Ishikawa (cell line): ENCODE measurements around the gene GYPC.

Source experiments
- CEBPB ChIP-seq: IDR thresholded peaks from 2 replicates; pipeline ENCODE4 v1.6.1; 2012
- CREB1 ChIP-seq: IDR thresholded peaks from 2 replicates; pipeline ENCODE4 v1.6.1; 2012; ENCODE audit warnings: low read depth
- EGR1 ChIP-seq: IDR thresholded peaks from 2 replicates; pipeline ENCODE4 v1.6.1; 2012
- EP300 ChIP-seq: IDR thresholded peaks from 2 replicates; pipeline ENCODE4 v1.6.1; 2012; ENCODE audit warnings: borderline replicate concordance
- FOXM1 ChIP-seq: IDR thresholded peaks from 2 replicates; pipeline ENCODE4 v1.6.1; 2012; ENCODE audit warnings: low read depth, borderline replicate concordance
- MAX ChIP-seq: IDR thresholded peaks from 2 replicates; pipeline ENCODE4 v1.6.1; 2012
- NFIC ChIP-seq: IDR thresholded peaks from 2 replicates; pipeline ENCODE4 v1.6.1; 2012
- RAD21 ChIP-seq: IDR thresholded peaks from 2 replicates; pipeline ENCODE4 v1.6.1; 2012; ENCODE audit warnings: low read depth
- REST ChIP-seq: IDR thresholded peaks from 2 replicates; pipeline ENCODE4 v1.6.1; 2012; ENCODE audit warnings: low read depth, mild to moderate bottlenecking
- TAF1 ChIP-seq: IDR thresholded peaks from 2 replicates; pipeline ENCODE4 v1.6.1; 2012; ENCODE audit warnings: low read depth, mild to moderate bottlenecking
- TCF12 ChIP-seq: IDR thresholded peaks from 2 replicates; pipeline ENCODE4 v1.6.1; 2012; ENCODE audit warnings: low read depth
- TEAD4 ChIP-seq: IDR thresholded peaks from 2 replicates; pipeline ENCODE4 v1.6.1; 2012
- YY1 ChIP-seq: IDR thresholded peaks from 2 replicates; pipeline ENCODE4 v1.6.1; 2012; ENCODE audit warnings: low read depth
- ZBTB7A ChIP-seq: IDR thresholded peaks from 2 replicates; pipeline ENCODE4 v1.6.1; 2012; ENCODE audit warnings: low read depth
- TF ChIP-seq, protein P1 (sequence below): IDR thresholded peaks from 2 replicates; pipeline ENCODE4 v1.6.1; 2012

GYPC gene

DNA sequence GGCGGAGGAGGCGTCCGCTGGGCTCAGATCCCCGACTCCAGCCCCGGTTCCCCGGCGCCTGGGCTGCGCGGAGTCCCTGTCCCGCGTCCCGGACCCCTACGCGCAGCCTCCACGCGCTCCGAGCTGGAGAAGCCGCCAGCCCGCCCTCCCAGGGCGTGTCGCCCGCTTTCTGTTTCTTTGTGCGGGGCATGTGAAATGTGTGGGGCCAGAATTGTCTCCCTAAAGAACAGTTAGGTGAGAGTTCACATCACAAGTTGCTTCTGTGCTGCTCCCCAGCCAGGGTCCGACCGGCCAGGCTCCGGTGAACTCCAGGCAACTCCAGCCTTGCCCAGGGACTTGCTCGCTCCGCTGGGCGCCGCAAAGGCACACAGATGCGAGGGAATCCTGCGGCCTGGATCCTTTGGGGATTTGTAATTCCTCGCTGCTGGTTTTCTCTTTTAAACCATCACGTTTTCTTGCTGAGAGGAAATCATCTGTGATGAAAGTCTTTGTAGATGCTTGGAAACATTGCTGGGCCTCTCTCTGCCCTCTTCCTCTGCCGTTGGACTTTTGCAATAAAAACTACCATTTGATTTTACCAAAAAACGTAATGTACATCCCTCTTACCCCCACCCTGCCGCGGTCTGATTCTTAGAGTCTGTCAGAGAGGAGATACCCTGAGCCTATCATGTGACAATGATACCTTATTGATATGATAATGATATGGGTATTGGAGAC, 631 bp downstream of the GYPC start:
- TF ChIP-seq TAF1 (no peak), YY1 (no peak), EGR1 (no peak), EP300 (no peak), CEBPB (no peak), FOXM1 (no peak), REST (no peak), TEAD4 (no peak), MAX (no peak), RAD21 (no peak), CREB1 (no peak)
- TF ChIP-seq, protein P1, sequence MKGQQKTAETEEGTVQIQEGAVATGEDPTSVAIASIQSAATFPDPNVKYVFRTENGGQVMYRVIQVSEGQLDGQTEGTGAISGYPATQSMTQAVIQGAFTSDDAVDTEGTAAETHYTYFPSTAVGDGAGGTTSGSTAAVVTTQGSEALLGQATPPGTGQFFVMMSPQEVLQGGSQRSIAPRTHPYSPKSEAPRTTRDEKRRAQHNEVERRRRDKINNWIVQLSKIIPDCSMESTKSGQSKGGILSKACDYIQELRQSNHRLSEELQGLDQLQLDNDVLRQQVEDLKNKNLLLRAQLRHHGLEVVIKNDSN, result no peak

DNA sequence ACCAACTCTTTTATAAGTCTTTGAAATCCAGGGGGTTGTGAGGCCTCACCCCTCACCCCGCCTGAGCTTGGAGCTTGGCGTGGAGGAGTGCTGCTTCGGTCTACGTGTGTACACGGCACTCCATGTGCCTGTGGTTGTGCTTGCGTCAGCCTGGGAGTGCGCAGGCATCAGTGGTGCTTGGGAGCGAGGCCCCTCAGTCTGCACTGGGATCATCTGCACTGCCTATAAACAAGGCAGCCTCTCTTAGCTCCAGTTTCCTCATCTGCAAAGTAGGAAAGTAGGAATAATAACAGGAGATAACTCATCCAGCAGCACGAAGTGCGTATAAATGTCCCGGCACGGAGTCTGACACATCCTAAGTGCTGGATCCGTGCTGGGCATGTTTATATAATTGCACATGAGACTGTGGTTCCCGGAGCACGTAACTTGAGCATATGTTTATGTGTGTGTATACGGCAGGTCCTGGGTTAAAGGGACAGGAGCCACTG, 1.2 kb downstream of the GYPC start:
- no peak for TF ChIP-seq ZBTB7A
- no peak for TF ChIP-seq EGR1
- TF ChIP-seq FOXM1, result no peak
- TF ChIP-seq TCF12, result no peak
- no peak for TF ChIP-seq REST
- TF ChIP-seq, protein P1, result no peak
- no peak for TF ChIP-seq CEBPB
- no peak for TF ChIP-seq TEAD4
- TF ChIP-seq MAX, result no peak

GRCh38 chr2:126657636-126658318, 1.8 kb downstream of the GYPC start:
- peak; percentile 69 for TF ChIP-seq NFIC
- peak; percentile 23; the same call in 1 of the 2 replicates for TF ChIP-seq EP300
- no peak for TF ChIP-seq CREB1
- TF ChIP-seq, protein P1, result peak; percentile 75
- TF ChIP-seq TAF1, result no peak
- no peak for TF ChIP-seq EGR1
- TF ChIP-seq FOXM1, result no peak
- TF ChIP-seq ZBTB7A, result no peak
- TF ChIP-seq CEBPB, result peak; percentile 89
- no peak for TF ChIP-seq REST
- no peak for TF ChIP-seq RAD21
- peak; percentile 35 for TF ChIP-seq TEAD4
- TF ChIP-seq YY1, result no peak
- TF ChIP-seq TCF12, result no peak
- TF ChIP-seq MAX, result no peak; the same call in none of the 2 replicates
